Measurements from ENCODE around the gene SGMS1. TPM values are rescaled to one million over a fixed set of nuclear protein-coding genes. Genes with fewer than 3 reads are reported as not detected.

SGMS1 gene
- total RNA-seq, 4 donors from 2014 or later = 153 to 235 (median 186) TPM

DNA sequence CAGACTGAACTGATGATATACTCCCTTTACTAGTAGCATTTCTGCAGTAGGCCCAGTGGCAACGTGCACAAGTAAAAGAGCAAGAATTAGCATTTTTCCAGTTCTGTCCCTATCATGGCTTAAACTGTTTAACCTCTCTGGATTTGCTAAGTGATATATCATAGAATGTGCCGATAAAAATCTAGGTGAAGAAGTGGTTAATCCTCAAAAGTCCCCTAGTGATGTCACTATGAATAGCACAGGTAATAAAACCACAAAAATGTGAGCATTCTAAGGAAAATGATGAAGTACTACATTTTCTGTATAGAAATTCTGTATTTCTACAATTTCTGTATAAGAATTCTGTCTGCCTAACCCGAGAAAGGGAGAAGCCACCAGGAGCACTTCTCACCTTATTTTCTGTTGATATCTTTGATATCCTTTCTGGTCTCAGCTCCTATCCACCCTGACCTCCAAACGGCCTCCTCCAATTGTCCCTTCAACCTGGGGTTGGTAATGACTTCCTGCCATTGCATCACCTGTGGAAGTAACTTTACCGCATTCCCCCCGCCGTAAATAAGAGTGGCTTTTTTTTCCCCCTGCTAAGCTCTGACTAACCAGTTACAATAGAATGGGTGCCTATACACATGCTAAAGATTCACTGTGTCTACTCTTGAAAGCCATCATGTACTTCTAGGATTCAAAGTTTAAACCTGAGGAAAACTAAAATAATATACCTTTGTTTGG lies 216.5 kb downstream of the SGMS1 start:
- TF ChIP-seq, protein P1, sequence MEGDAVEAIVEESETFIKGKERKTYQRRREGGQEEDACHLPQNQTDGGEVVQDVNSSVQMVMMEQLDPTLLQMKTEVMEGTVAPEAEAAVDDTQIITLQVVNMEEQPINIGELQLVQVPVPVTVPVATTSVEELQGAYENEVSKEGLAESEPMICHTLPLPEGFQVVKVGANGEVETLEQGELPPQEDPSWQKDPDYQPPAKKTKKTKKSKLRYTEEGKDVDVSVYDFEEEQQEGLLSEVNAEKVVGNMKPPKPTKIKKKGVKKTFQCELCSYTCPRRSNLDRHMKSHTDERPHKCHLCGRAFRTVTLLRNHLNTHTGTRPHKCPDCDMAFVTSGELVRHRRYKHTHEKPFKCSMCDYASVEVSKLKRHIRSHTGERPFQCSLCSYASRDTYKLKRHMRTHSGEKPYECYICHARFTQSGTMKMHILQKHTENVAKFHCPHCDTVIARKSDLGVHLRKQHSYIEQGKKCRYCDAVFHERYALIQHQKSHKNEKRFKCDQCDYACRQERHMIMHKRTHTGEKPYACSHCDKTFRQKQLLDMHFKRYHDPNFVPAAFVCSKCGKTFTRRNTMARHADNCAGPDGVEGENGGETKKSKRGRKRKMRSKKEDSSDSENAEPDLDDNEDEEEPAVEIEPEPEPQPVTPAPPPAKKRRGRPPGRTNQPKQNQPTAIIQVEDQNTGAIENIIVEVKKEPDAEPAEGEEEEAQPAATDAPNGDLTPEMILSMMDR (IDR thresholded peaks at IDR 0.05) = no peak
- TF ChIP-seq POLR2A (IDR thresholded peaks at IDR 0.05) = no peak
- DNase-seq (ENCODE audit: low spot score in 2 of 2) = no peak
- H3K4me3 ChIP-seq (ENCODE audit: low read depth, poor library complexity, severe bottlenecking) = no peak overlapping the region
- 88 to 94% methylated on average over 7 of the region's 7 CpGs for WGBS, 2 donors
- intact Hi-C loops (cut with DNase I; ENCODE audit: low total_unique reads) = no loop called here

DNA sequence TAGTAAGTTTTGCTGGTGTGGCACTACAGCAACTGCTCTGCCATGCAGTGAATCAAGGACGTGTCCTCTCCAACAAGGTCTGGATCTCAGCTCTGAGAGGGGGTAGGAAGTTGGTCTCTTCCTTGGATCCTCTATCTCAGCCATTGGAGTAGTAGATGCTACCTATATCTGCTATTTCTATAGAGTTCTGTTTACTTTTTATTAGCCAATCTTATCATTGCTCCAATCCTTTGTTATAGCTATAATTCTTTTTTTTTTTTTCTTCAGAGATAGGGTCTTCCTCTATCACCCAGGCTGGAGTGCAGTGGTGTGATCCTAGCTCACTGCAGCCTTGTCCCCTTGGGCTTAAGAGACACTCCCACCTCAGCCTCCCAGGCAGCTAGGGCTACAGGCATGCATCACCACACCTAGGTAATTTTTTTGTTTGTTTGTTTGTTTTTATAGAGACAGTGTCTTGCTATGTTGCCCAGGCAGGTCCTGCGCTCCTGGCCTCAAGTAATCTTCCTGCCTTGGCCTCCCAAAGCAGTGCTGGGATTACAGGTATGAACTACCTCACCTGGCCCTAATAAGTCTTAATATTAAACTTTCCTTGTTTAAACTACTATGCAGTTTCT lies 217.2 kb downstream of the SGMS1 start:
- TF ChIP-seq POLR2A (IDR thresholded peaks at IDR 0.05) = no peak
- TF ChIP-seq, protein P1 (IDR thresholded peaks at IDR 0.05) = no peak
- WGBS, 2 donors = 82 to 93% methylated on average over 2 of the region's 2 CpGs
- DNase-seq (ENCODE audit: low spot score in 2 of 2) = no peak
- intact Hi-C loops (cut with DNase I; ENCODE audit: low total_unique reads) = no loop called here
- no peak overlapping the region for H3K4me3 ChIP-seq (ENCODE audit: low read depth, poor library complexity, severe bottlenecking)

DNA sequence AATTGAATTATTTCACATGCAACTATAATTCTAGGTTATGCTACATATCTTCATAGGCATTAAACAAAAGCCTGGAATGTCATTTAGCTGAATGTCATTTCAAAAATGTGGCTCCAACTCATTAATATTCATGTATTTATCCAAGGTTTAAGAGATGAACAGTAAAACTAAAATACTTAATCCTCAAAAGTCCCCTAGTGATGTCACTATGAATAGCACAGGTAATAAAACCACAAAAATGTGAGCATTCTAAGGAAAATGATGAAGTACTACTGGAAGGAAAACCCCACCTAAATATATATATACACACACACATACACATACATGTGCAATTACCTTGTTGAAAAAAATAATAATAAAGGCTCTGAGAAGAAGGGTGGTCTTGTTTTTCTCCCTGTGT lies 218.0 kb downstream of the SGMS1 start:
- no peak overlapping the region for H3K4me3 ChIP-seq (ENCODE audit: low read depth, poor library complexity, severe bottlenecking)
- no peak for TF ChIP-seq POLR2A (IDR thresholded peaks at IDR 0.05)
- TF ChIP-seq, protein P1 (IDR thresholded peaks at IDR 0.05) = no peak
- no peak for DNase-seq (ENCODE audit: low spot score in 2 of 2)
- intact Hi-C loops (cut with DNase I; ENCODE audit: low total_unique reads) = no loop called here

DNA sequence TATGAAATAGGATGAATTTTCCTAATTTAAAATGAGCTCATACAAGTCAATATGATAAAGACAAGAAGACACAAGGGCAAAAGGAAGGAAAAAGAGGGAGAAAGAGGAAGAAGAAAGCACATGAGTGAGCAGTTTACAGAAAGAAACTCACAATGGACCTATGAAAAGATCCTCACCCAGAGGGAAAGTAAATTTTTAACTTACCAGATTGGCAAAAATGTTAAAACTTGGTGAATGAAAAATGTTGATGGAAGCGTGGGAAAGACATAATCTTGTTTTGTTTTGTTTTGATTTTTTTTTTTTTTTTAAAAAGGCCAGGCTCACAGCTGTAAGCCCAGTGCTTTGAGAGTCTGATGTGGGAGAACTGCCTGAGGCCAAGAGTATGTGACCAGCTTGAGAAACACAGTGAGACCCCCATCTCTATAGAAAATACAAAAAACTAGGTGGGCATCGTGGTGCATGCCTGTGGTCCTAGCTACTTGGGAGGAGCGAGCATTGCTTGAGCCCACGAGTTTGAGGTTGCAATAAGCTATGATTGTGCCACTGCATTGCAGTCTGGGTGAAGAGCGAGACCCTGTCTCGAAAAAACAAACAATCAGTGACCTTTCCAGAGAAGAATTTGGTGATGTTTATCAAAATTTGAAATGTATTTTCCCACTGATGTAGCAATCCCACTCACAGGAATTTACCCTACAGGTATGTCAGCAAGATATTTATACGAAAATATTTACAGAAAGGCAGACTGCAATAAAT lies 219.6 kb downstream of the SGMS1 start:
- DNase-seq (ENCODE audit: low spot score in 2 of 2) = no peak
- H3K4me3 ChIP-seq (ENCODE audit: low read depth, poor library complexity, severe bottlenecking) = no peak overlapping the region
- WGBS, 2 donors = 82 to 84% methylated on average over 7 of the region's 7 CpGs
- TF ChIP-seq, protein P1 (IDR thresholded peaks at IDR 0.05) = no peak
- no peak for TF ChIP-seq POLR2A (IDR thresholded peaks at IDR 0.05)
- intact Hi-C loops (cut with DNase I; ENCODE audit: low total_unique reads) = no loop called here

DNA sequence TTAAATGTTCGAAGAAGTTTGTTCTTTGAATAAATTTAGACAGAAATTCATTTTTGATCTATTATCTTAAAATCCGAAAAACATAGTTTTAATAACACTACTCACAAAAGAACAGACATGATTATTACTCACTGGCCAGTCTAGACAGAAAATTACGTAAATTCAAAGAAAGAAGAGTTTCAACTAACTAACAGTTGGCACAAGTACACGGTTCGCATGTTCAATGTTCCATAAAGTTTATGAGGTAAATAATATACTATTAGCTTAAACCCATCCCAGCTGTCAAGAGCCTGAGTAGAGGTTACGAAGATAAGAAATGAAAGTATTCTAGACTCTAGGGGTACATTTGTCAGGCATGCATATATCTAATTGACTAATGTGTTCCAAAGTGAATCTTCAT lies 220.7 kb downstream of the SGMS1 start:
- DNase-seq (ENCODE audit: low spot score in 2 of 2) = no peak
- TF ChIP-seq POLR2A (IDR thresholded peaks at IDR 0.05) = no peak
- TF ChIP-seq, protein P1 (IDR thresholded peaks at IDR 0.05) = no peak
- intact Hi-C loops (cut with DNase I; ENCODE audit: low total_unique reads) = no loop called here
- 87 to 90% methylated on average over 6 of the region's 6 CpGs for WGBS, 2 donors
- H3K4me3 ChIP-seq (ENCODE audit: low read depth, poor library complexity, severe bottlenecking) = no peak overlapping the region
